ENCODE measurements around the gene F10. TPM values are rescaled to one million over a fixed set of nuclear protein-coding genes. Genes with fewer than 3 reads are reported as not detected.

F10 gene
- total RNA-seq, 4 donors from 2014 or later = 7.3 to 33.0 (median 20.7) TPM

- no peak for TF ChIP-seq CTCF (IDR thresholded peaks at IDR 0.05; ENCODE audit: low read depth)
Observed at GRCh38 chr13:113167155-113167554, 44.6 kb downstream of the F10 start.

GRCh38 chr13:113167575-113167974, 45.0 kb downstream of the F10 start:
- no peak for TF ChIP-seq CTCF (IDR thresholded peaks at IDR 0.05; ENCODE audit: low read depth)

GRCh38 chr13:113168211-113168610, 45.6 kb downstream of the F10 start:
- no peak for TF ChIP-seq CTCF (IDR thresholded peaks at IDR 0.05; ENCODE audit: low read depth)

GRCh38 chr13:113169277-113170272, 47.0 kb downstream of the F10 start:
- TF ChIP-seq CTCF (IDR thresholded peaks at IDR 0.05; ENCODE audit: low read depth) = no peak

- no peak for TF ChIP-seq CTCF (IDR thresholded peaks at IDR 0.05; ENCODE audit: low read depth)
Observed at GRCh38 chr13:113170511-113170910, 47.9 kb downstream of the F10 start.

- TF ChIP-seq CTCF (IDR thresholded peaks at IDR 0.05; ENCODE audit: low read depth) = no peak
Observed at GRCh38 chr13:113171250-113172125, 48.9 kb downstream of the F10 start.

All from subcutaneous adipose tissue (tissue), 4 donors.